HG03432 (cell line): ENCODE measurements around the gene MRPL54.
A peak's percentile ranks its signal among the peaks of the same experiment; 100 is the strongest.

Source experiments
- ATAC-seq: cut with Tn5 transposase; IDR thresholded peaks from one replicate; pipeline ENCODE4 v1.9.1; 2021; ENCODE audit warnings: mild to moderate bottlenecking, moderate library complexity; ENCODE audit not compliant: unreplicated experiment

The MRPL54 gene

GRCh38 chr19:3762501-3763459, at the start of gene MRPL54:
MRPL54 (plus strand) TSS chr19:3762682; CDS start chr19:3762701, 19 bp downstream.
- ATAC-seq: peak; percentile 69

- ATAC-seq: no peak
These were observed 46.3 kb upstream of the MRPL54 start for GRCh38 chr19:3716147-3716668.

GRCh38 chr19:3719868-3720267, 42.6 kb upstream of the MRPL54 start:
- no peak for ATAC-seq

- ATAC-seq: no peak
These were observed 42.0 kb upstream of the MRPL54 start for GRCh38 chr19:3720349-3720917.

GRCh38 chr19:3721131-3721886, 41.2 kb upstream of the MRPL54 start:
- ATAC-seq: no peak

- ATAC-seq: no peak
These were observed 40.5 kb upstream of the MRPL54 start for GRCh38 chr19:3721887-3722442.

GRCh38 chr19:3722443-3723109, 39.9 kb upstream of the MRPL54 start:
- no peak for ATAC-seq

- no peak for ATAC-seq
These were observed 39.4 kb upstream of the MRPL54 start for GRCh38 chr19:3723110-3723488.

- ATAC-seq: no peak
These were observed 38.6 kb upstream of the MRPL54 start for GRCh38 chr19:3723883-3724282.

- no peak for ATAC-seq
These were observed 37.4 kb upstream of the MRPL54 start for GRCh38 chr19:3725121-3725520.

- ATAC-seq: no peak
These were observed 36.7 kb upstream of the MRPL54 start for GRCh38 chr19:3725640-3726310.

GRCh38 chr19:3730457-3730958, 32.0 kb upstream of the MRPL54 start:
- ATAC-seq: no peak

- ATAC-seq: no peak
These were observed 30.4 kb upstream of the MRPL54 start for GRCh38 chr19:3732108-3732507.

- ATAC-seq: no peak
These were observed 28.8 kb upstream of the MRPL54 start for GRCh38 chr19:3733549-3734309.

GRCh38 chr19:3734310-3734600, 28.2 kb upstream of the MRPL54 start:
- no peak for ATAC-seq

GRCh38 chr19:3736106-3736724, 26.3 kb upstream of the MRPL54 start:
- ATAC-seq: no peak

GRCh38 chr19:3737487-3738205, 24.8 kb upstream of the MRPL54 start:
- no peak for ATAC-seq
